GM19193 (cell line): Measurements from ENCODE around the gene DPEP2.
A peak's percentile ranks its signal among the peaks of the same experiment; 100 is the strongest.
"Not testable (repeated sequence)": the region's sequence is repeated elsewhere in the genome, so short reads cannot be mapped to it uniquely, and the experiment has no call there.

Experiments
- POLR2A ChIP-seq: IDR thresholded peaks from 4 replicates; pipeline ENCODE4 v1.6.1; 2011; ENCODE audit not compliant: insufficient read depth, insufficient read length; ENCODE audit errors: extremely low read depth

The DPEP2 gene, protein sequence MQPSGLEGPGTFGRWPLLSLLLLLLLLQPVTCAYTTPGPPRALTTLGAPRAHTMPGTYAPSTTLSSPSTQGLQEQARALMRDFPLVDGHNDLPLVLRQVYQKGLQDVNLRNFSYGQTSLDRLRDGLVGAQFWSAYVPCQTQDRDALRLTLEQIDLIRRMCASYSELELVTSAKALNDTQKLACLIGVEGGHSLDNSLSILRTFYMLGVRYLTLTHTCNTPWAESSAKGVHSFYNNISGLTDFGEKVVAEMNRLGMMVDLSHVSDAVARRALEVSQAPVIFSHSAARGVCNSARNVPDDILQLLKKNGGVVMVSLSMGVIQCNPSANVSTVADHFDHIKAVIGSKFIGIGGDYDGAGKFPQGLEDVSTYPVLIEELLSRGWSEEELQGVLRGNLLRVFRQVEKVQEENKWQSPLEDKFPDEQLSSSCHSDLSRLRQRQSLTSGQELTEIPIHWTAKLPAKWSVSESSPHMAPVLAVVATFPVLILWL

DNA sequence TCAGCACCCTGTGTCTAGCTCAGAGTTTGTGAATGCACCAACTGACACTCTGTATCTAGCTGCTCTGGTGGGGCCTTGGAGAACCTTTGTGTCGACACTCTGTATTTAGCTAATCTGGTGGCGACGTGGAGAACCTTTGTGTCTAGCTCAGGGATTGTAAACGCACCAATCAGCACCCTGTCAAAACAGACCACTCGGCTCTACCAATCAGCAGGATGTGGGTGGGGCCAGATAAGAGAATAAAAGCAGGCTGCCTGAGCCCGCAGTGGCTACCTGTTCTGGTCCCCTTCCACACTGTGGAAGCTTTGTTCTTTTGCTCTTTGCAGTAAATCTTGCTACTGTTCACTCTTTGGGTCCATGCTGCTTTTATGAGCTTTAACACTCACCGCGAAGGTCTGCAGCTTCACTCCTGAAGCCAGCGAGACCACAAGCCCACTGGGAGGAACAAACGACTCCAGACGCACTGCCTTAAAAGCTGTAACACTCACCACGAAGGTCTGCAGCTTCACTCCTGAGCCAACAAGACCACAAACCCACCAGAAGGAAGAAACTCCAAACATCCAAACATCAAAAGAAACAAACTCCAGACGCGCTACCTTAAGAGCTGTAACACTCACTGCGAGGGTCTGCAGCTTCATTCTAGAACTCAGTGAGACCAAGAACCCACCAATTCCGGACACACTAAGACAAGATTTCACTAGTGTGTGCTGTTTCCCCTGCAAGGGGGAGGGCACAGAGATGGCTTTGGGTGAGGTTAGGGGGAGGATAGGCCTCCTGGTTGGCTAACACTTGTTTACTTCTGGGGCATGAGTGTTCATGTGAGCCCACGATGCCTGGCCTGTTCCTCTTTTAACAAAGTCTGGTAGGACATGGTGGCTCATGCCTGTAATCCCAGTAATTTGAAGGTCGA, at the start of gene DPEP2:
Gene DPEP2 (minus strand): TSS at position 706 of the 910 bp plus-strand sequence. CDS start 6,272 bp downstream, outside the sequence.
- not testable (repeated sequence) for TF ChIP-seq POLR2A

GRCh38 chr16:68047987-68048386, 48.7 kb upstream of the DPEP2 start:
- no peak for TF ChIP-seq POLR2A

DNA sequence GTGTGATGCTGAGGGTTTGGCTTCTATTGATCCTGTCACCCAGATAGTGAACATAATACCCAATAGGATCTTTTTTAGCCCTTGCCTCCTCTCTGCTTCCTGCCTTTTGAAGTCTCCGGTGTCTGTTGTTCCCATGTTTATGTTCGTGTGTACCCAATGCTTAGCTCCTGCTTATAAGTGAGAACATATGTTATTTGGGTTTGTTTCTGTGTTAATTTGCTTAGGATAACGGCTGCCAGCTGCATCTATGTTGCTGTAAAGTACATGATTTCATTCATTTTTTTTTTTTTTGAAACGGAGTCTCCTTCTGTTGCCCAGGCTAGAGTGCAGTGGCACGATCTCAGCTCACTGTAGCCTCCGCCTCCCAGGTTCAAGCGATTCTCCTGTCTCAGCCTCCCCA, 46.8 kb upstream of the DPEP2 start:
- TF ChIP-seq POLR2A: no peak

- no peak for TF ChIP-seq POLR2A
These were observed 42.5 kb upstream of the DPEP2 start for GRCh38 chr16:68041783-68042182.

- no peak for TF ChIP-seq POLR2A
These were observed 41.4 kb upstream of the DPEP2 start for GRCh38 chr16:68040506-68041288.

DNA sequence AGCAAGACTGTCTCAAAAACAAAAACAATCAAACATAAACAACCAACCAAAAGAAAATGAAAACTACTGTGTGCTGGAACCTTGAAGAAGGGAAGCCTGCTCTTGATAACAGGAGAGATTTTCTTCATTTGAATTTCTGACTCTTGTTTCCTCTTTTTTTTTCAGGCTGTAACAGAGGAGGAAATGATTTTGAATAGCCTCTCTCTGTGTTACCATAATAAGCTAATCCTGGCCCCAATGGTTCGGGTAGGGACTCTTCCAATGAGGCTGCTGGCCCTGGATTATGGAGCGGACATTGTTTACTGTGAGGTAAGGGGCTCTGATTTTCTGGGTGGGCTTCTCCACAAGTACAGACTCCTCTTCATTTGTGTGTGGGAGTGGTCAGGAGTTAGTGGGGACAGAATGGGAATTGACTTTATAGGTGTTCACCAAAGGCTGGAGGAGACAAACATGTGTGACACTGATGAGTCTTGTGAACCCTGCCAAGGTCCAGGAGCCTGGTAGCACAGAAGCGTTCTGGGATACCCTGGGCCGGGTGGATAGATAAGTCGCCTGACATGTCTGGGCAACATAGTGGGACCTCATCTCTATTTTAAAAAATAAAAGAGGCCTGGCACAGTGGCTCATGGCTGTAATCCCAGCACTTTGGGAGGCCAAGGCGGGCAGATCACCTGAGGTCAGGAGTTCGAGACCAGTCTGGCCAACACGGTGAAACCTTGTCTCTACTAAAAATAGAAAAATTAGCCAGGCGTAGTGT, 38.7 kb upstream of the DPEP2 start:
- TF ChIP-seq POLR2A: no peak

DNA sequence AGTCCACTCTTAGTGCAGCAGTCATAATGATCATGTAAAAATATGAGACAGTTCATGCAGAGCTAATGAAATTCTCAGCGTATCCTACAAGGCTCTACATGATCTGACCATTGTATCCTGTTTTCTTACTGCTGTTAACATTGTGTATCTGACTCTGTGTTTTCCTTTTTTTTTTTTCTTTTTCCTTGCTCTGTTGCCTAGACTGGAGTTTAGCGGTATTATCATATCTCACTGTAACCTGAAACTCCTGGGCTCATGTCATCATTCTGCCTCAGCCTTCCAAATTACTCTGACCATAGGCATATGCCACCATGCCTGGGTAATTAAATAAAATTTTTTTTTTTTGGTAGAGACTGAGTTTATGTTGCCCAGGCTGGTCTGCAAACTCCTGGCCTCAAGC, 35.9 kb upstream of the DPEP2 start:
- TF ChIP-seq POLR2A: no peak

DNA sequence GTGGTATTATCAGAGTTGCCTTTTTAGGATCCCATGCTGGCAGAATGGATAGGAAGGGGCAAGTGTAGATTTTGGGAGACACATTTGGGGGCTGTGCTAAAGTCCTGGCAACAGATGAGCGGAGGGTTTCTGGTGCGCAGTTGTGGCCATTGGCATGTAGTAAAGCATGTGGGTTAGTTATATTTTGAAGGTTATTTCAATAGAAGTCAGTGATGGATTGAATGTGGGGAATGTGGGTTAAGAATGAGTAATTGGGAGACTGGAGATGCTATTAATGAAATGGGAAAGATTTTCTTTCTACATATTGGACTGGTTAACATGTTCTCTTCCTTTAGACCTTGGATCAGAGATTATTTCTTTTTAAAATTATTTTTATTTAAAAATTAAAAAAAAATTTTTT, 33.8 kb upstream of the DPEP2 start:
- TF ChIP-seq POLR2A: no peak

GRCh38 chr16:68031951-68032350, 32.7 kb upstream of the DPEP2 start:
- no peak for TF ChIP-seq POLR2A

GRCh38 chr16:68028996-68029395, 29.7 kb upstream of the DPEP2 start:
- no peak for TF ChIP-seq POLR2A

DNA sequence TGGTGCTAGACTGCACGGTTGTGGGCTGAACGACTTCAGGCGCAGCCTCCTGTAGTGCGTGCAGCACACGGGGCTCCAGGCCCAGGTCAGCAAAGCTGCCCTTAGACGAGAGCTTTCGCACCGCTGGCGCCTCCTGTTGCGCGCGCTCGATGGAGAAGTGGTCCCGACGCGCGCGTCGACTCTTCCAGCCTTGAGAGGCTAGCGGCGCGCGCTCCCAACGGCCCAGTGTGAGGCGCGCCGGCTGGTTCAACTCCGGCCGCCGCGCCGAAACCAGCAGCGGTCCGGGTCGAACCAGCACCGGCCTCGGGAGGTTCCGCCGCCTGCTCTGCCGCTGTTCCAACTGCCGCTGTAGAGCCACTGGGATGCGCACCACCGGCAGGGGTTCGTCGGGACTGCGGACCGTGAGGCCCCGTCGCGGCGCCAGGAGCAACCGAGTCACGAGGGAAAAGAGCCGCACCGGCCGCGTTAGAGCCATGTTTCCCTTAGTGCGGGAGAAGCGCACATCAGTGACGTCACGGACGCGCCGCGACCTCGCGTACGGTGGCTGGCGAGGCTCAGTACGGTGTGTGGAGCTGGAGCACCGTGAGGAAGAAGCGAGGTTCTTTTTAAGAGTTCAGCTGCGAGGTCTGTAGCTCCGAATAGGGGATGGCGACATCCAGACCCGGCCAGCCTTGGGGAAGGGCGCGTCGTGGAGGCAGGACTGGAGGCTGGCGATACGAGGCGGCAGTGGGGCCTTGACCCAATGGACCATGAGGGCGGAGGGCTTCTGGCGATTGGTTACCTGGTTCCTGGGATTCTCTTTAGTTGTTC, 23.6 kb upstream of the DPEP2 start, which contains the start of the genes DDX28 and DUS2:
Gene DDX28 (minus strand): TSS at position 505 of the 810 bp plus-strand sequence. CDS start 30 bp downstream, at position 475.
Gene DUS2 (plus strand): TSS at position 557 of the 810 bp plus-strand sequence. CDS start 14,740 bp downstream, outside the sequence.
- TF ChIP-seq POLR2A: peak; percentile 88

- no peak for TF ChIP-seq POLR2A
These were observed 23.0 kb upstream of the DPEP2 start for GRCh38 chr16:68022278-68022727.

GRCh38 chr16:68021490-68021889, 22.2 kb upstream of the DPEP2 start:
- TF ChIP-seq POLR2A: no peak
